ENCODE measurements around the gene VWA1.
A peak's percentile ranks its signal among the peaks of the same experiment; 100 is the strongest.
"Not testable (repeated sequence)": the region's sequence is repeated elsewhere in the genome, so short reads cannot be mapped to it uniquely, and the experiment has no call there.

VWA1 gene

DNA sequence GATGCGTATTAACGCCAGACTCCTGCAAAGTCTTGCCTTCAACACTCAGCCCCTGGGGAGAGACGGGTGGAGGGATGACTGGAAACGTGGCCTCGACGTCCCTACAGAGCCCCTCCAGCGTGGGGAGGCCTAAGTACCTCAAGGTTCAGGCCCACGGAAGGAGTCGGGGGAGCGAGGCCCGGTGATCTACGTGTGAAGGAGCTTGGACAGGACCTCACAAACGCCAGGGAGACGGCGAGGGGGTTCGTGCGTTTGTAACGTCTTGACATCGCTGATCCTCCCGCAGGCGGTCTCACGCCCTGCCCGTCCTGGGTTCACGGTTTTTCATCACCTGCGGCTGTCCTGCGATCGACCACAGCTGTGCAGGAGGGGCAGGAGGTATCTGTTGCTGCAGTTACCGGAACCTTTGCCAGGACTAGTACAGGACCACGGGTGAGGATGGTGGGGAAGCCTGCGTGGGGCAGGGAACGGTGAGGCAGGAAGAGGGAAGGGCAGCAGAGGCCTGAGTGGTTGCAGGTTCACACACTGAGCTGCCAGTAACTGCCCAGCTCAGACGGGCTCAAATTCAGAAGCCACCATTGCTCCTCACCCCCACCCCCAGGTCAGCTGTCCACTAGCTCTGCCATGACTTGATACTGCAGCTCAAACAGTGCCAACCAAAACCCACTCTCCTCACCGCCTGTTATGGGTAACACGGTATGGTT is 35.5 kb upstream of the VWA1 start:
- TF ChIP-seq, protein P1, sequence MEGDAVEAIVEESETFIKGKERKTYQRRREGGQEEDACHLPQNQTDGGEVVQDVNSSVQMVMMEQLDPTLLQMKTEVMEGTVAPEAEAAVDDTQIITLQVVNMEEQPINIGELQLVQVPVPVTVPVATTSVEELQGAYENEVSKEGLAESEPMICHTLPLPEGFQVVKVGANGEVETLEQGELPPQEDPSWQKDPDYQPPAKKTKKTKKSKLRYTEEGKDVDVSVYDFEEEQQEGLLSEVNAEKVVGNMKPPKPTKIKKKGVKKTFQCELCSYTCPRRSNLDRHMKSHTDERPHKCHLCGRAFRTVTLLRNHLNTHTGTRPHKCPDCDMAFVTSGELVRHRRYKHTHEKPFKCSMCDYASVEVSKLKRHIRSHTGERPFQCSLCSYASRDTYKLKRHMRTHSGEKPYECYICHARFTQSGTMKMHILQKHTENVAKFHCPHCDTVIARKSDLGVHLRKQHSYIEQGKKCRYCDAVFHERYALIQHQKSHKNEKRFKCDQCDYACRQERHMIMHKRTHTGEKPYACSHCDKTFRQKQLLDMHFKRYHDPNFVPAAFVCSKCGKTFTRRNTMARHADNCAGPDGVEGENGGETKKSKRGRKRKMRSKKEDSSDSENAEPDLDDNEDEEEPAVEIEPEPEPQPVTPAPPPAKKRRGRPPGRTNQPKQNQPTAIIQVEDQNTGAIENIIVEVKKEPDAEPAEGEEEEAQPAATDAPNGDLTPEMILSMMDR (conservative IDR thresholded peaks at IDR 0.05) = no peak
- peak; percentile 41; the same call in 1 of the 2 replicates for TF ChIP-seq ZFX (IDR thresholded peaks at IDR 0.05)
- peak overlapping the region; percentile 91 for H3K27ac ChIP-seq

DNA sequence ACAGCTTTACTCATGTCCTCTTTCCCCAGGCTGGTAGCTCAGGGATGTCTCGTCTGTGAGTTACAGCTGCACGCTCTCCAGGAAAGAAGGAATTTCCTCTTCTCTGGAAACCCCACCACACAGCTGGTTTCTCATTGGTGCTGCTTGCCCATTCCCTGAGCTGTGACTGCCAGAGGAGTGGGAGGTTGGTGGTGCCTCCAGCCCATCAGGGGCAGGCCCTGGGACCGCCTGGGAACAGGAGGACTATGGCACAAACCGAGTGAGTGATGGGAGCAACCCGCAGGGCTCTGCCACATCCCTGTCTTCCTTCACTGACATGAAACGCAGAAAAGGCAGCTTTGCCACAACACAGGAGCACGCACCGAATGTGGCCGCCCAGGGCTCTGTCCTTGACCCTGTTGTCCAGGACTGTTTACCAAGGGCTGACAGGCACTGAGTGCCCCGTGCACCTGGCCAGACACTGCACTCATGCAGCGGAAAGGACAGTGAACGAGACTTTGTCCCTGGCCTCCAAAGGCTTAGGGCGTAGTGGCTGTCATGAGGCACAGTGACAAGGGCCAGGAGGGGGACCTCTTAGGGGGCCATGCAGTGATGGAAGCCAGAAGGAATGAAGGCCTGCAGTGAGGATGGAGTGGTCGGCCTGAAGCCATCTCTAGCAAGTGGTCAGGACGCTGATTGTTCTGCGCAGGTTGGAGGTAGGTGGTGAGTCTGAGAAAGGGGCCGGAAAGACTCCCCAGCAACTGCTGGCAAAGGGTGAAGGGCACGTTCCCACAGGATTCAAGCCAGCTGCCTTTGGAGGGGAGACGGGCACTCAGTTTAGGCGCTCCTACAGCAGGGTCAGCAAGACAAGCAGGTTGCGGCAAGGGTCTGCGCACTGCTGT is 34.7 kb upstream of the VWA1 start:
- H3K27ac ChIP-seq = peak overlapping the region; percentile 91
- TF ChIP-seq ZFX (IDR thresholded peaks at IDR 0.05) = no peak
- TF ChIP-seq, protein P1 (conservative IDR thresholded peaks at IDR 0.05) = no peak

DNA sequence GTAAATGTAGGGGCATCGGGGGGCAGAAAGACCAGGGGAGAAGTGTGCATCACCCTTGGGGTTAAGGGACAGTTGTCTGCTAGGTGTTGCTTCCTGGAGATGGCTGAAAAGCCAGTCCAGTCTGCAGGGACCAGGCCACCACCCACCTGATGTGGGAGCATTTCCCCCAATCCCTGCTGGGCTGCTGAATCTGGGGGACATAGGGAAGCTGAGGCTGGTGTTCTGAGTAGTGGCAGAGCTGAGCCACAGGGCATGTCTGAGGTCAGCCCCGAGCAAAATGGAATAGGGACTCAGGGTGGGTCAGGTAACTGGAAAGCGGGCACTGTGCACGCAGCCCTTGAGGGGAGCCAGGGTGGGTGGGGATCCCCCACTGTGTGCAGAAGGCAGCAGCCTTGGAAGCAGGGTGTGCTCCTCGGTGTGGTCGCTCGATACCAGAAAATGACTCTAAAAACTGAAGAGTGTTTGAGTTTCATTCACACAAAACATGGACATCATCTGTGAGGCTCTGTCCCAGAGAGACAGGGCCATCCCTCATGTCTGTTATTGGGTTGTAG is 34.0 kb upstream of the VWA1 start:
- peak overlapping the region; percentile 91; the same call in 1 of the 2 replicates for H3K27ac ChIP-seq

DNA sequence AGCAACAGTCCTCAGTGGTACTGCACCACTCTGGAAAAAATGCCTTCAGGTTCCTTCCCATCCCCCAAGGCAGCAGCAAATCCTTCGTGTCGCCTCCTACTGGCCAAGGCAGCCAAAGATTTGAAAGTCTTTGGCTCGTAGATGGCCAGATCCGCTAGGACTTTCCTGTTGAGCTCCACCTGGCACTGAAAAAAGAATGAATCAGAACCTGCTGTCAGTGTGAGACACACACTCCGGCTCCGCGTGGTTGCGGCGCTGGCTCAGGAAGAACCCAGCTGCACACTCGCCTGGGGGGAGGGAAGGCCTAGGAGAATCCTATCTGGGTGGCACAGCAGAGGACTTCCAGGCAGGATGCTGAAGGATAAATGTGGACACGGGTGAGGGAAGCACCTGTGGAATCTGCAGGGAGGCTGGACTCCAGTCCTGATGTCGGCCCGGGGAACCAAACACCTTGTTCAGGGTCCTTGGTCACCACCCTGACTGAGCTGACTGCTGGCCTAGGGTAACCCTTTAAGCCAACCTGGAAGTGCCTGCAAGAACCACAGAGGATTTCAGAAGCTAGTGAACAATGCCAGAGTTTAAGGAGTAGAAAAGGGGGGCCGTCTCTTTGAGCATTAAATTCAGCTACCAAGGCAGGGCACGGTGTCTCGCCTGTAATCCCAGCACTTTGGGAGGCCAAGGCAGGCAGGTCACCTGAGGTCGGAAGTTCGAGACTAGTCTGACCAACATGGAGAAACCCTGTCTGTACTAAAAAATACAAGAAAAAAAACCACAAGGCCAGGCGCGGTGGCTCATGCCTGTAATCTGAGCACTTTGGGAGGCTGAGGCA is 33.2 kb upstream of the VWA1 start:
- TF ChIP-seq, protein P1 (conservative IDR thresholded peaks at IDR 0.05) = peak; percentile 87
- no peak for TF ChIP-seq ZFX (IDR thresholded peaks at IDR 0.05)
- 0 out of 2 replicates have a peak overlapping the region, but pooled peaks have one; percentile 2 for H3K27ac ChIP-seq

More for the DNA sequence above, 34.0 kb upstream of the VWA1 start:
- TF ChIP-seq, protein P1 (conservative IDR thresholded peaks at IDR 0.05) = no peak
- no peak for TF ChIP-seq ZFX (IDR thresholded peaks at IDR 0.05)

DNA sequence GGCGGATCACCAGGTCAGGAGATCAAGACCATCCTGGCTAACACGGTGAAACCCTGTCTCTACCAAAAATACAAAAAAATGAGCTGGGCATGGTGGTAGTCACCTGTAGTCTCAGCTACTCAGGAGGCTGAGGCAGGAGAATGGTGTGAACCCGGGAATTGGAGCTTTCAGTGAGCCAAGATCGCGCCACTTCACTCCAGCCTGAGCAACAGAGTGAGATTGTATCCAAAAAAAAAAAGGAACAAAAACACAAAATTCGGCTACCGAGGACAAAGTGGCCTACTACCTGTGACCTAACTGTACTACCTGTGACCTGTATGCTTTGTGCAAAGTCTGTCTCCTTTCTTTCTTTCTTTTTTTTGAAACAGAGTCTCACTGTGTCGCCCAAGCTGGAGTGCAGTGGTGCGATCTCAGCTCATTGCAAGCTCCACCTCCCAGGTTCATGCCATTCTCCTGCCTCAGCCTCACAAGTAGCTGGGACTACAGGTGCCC is 32.5 kb upstream of the VWA1 start:
- H3K27ac ChIP-seq = not testable (repeated sequence)

DNA sequence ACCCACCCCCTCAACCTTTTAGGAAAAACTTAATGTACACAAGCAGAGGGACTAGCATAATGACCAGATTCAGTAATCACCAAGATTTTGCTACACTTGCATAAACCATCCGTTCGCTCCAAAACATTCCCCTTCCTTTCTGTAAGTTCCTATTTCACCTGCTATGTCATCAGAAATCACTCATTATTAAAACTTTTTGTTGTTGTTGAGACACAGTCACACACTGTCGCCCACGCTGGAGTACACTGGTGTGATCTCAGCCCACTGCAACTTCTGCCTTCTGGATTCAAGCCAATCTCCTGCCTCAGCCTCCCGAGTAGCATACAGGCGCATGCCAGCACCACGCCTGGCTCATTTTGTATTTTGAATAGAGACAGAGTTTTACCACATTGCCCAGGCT is 31.8 kb upstream of the VWA1 start:
- TF ChIP-seq, protein P1 (conservative IDR thresholded peaks at IDR 0.05) = no peak
- TF ChIP-seq ZFX (IDR thresholded peaks at IDR 0.05) = no peak
- no peak overlapping the region for H3K27ac ChIP-seq
